ENCODE measurements around the gene TRAM2. TPM values are rescaled to one million over a fixed set of nuclear protein-coding genes. Genes with fewer than 3 reads are reported as not detected.

The TRAM2 gene
- total and polyA plus RNA-seq, 2 of the 13 experiments (the other 11 are each of a cell fraction or from before 2014, with no cell fraction given) = 49.1 to 72.5 TPM

DNA sequence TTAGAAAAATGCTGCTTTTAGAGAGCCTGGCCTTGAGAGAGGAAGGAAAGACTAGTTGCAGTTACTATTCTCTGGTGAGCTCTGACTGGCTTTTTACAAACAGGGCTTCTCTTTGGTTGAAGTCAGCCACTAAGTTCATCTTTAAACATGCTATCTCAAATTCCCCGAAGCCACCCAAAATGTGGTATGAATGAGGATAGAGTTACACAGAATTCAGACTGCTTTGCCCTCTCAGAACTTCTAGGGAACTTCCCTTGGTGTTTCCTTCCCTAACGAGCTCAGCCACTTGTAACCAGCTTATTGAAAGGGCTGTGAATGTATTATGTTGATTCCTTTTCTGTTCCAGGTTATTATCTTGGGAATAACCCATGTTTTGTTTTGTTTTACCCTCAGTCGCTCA lies 83.2 kb downstream of the TRAM2 start:
- WGBS (ENCODE audit: low lambda C conversion rate) = 92% methylated on average over 3 of the region's 3 CpGs
- POLR2A ChIA-PET = no interaction called here
- H3K36me3 ChIP-seq (replicated peaks in 1 of 2; ENCODE audit: control insufficient read depth in 1 of 2, insufficient read depth in 2 of 2, low read length in 2 of 2) = 0 out of 5 replicates have a peak, but pooled peaks cover 0 to 4% of the 10 kb centered on the region in 2 experiments
- BruUV-seq (replicated peaks) = no TSS peak
- no peak overlapping the region for H3K4me2 ChIP-seq (ENCODE audit: low read depth, low read length)
- H4K20me1 ChIP-seq (ENCODE audit: insufficient read depth, low read length) = no peaks in the 10 kb centered on the region
- ATAC-seq (no peak), DNase-seq (ENCODE audit: low spot score) (no peak), FAIRE-seq (no peak)
- no peaks in the 10 kb centered on the region for H3K27me3 ChIP-seq (ENCODE audit: control insufficient read depth in 1 of 2, insufficient read depth in 2 of 2, low read length in 2 of 2)
- H3K4me1 ChIP-seq (ENCODE audit: insufficient read depth, low read length) = peaks cover 24% of the 10 kb centered on the region
- H2AFZ ChIP-seq (ENCODE audit: low read length) = no peak overlapping the region
- H3K9ac ChIP-seq (ENCODE audit: insufficient read depth, low read depth, low read length) = no peak overlapping the region
- in situ Hi-C loops (cut with HindIII; ENCODE audit: extremely low pct_ligation_motif_present, low pct_unique_long_range_greater_than_20kb) = no loop called here
- CTCF ChIA-PET (ENCODE audit: low intra/inter-chr PET ratio, low total read pairs) = no interaction called here
- H3K79me2 ChIP-seq (ENCODE audit: insufficient read depth, low read length) = no peaks in the 10 kb centered on the region
- no peaks in the 10 kb centered on the region for H3K9me3 ChIP-seq (ENCODE audit: low read length)
- no peak overlapping the region for H3K27ac ChIP-seq (ENCODE audit: extremely low read length, insufficient read depth, low read length)
- no peak overlapping the region for H3K4me3 ChIP-seq (replicated peaks in 1 of 3; ENCODE audit: insufficient read depth in 1 of 3, low read depth in 2 of 3, low read length in 3 of 3)
- TF ChIP-seq HOXA3 (CRISPR knock-in tag; IDR thresholded peaks at IDR 0.05) (no peak), CEBPG (CRISPR knock-in tag; IDR thresholded peaks at IDR 0.05) (no peak), SMARCE1 (IDR thresholded peaks at IDR 0.05; ENCODE audit: borderline replicate concordance) (no peak), U2AF2 (IDR thresholded peaks at IDR 0.05; ENCODE audit: low read depth, low read length) (no peak), SP2 (CRISPR knock-in tag; IDR thresholded peaks at IDR 0.05) (no peak), SNRNP70 (IDR thresholded peaks at IDR 0.05; ENCODE audit: low read depth, low read length) (no peak), ZNF496 (CRISPR knock-in tag; IDR thresholded peaks at IDR 0.05; ENCODE audit: insufficient replicate concordance) (no peak), ZKSCAN5 (CRISPR knock-in tag; IDR thresholded peaks at IDR 0.05) (no peak), NFE2L1 (CRISPR knock-in tag; IDR thresholded peaks at IDR 0.05; ENCODE audit: borderline replicate concordance) (no peak)
- TF ChIP-seq, protein P1, sequence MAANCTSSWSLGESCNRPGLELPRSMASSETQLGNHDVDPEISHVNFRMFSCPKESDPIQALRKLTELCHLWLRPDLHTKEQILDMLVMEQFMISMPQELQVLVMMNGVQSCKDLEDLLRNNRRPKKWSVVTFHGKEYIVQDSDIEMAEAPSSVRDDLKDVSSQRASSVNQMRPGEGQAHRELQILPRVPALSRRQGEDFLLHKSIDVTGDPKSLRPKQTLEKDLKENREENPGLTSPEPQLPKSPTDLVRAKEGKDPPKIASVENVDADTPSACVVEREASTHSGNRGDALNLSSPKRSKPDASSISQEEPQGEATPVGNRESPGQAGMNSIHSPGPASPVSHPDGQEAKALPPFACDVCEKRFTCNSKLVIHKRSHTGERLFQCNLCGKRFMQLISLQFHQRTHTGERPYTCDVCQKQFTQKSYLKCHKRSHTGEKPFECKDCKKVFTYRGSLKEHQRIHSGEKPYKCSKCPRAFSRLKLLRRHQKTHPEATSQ (CRISPR knock-in tag; IDR thresholded peaks at IDR 0.05; ENCODE audit: borderline replicate concordance) = no peak
- TF ChIP-seq, protein P2, sequence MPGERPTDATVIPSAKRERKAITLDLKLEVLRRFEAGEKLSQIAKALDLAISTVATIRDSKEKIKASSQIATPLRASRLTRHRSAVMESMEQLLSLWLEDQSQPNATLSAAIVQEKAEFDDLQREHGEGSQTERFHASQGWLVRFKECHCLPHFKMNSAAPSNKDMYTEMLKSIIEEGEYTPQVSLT (CRISPR knock-in tag; IDR thresholded peaks at IDR 0.05; ENCODE audit: borderline replicate concordance, low read depth) = no peak
- TF ChIP-seq, protein P3, sequence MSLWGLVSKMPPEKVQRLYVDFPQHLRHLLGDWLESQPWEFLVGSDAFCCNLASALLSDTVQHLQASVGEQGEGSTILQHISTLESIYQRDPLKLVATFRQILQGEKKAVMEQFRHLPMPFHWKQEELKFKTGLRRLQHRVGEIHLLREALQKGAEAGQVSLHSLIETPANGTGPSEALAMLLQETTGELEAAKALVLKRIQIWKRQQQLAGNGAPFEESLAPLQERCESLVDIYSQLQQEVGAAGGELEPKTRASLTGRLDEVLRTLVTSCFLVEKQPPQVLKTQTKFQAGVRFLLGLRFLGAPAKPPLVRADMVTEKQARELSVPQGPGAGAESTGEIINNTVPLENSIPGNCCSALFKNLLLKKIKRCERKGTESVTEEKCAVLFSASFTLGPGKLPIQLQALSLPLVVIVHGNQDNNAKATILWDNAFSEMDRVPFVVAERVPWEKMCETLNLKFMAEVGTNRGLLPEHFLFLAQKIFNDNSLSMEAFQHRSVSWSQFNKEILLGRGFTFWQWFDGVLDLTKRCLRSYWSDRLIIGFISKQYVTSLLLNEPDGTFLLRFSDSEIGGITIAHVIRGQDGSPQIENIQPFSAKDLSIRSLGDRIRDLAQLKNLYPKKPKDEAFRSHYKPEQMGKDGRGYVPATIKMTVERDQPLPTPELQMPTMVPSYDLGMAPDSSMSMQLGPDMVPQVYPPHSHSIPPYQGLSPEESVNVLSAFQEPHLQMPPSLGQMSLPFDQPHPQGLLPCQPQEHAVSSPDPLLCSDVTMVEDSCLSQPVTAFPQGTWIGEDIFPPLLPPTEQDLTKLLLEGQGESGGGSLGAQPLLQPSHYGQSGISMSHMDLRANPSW (CRISPR knock-in tag; IDR thresholded peaks at IDR 0.05; ENCODE audit: borderline replicate concordance) = no peak
- intact Hi-C loops (cut with micrococcal nuclease; ENCODE audit: unreplicated experiment) = no loop called here

All from HepG2 (cell line).